Measurements from ENCODE around the gene U2AF1L4.

Gene U2AF1L4

DNA sequence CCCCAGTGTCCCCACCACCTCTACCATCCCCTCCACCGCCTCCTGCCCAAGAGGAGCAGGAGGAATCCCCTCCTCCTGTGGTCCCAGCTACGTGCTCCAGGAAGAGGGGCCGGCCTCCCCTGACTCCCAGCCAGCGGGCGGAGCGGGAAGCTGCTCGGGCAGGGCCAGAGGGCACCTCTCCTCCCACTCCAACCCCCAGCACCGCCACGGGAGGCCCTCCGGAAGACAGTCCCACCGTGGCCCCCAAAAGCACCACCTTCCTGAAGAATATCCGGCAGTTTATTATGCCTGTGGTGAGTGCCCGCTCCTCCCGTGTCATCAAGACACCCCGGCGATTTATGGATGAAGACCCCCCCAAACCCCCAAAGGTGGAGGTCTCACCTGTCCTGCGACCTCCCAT is 24.6 kb downstream of the U2AF1L4 start:
- no peaks in the 10 kb centered on the region for H3K27me3 ChIP-seq (ENCODE audit: control insufficient read depth, insufficient read depth, low read length)
- peaks cover 15% of the 10 kb centered on the region for H3K4me1 ChIP-seq (ENCODE audit: control insufficient read depth, insufficient read depth, low read length)
- peaks cover 45% of the 10 kb centered on the region for H3K36me3 ChIP-seq (ENCODE audit: control insufficient read depth, insufficient read depth, low read length)
- no peak overlapping the region for H3K4me3 ChIP-seq (ENCODE audit: low read length)
- H3K9ac ChIP-seq (ENCODE audit: low read length): no peak overlapping the region
- no peak overlapping the region for H3K27ac ChIP-seq (ENCODE audit: low read depth, low read length)

- H3K4me3 ChIP-seq (ENCODE audit: low read length): no peak overlapping the region
- no peak overlapping the region for H3K27ac ChIP-seq (ENCODE audit: low read depth, low read length)
- no peaks in the 10 kb centered on the region for H3K27me3 ChIP-seq (ENCODE audit: control insufficient read depth, insufficient read depth, low read length)
- peaks cover 16% of the 10 kb centered on the region for H3K4me1 ChIP-seq (ENCODE audit: control insufficient read depth, insufficient read depth, low read length)
- H3K36me3 ChIP-seq (ENCODE audit: control insufficient read depth, insufficient read depth, low read length): peaks cover 40% of the 10 kb centered on the region
- no peak overlapping the region for H3K9ac ChIP-seq (ENCODE audit: low read length)
Measured at GRCh38 chr19:35720163-35720524, 25.1 kb downstream of the U2AF1L4 start.

- peaks cover 16% of the 10 kb centered on the region for H3K4me1 ChIP-seq (ENCODE audit: control insufficient read depth, insufficient read depth, low read length)
- H3K36me3 ChIP-seq (ENCODE audit: control insufficient read depth, insufficient read depth, low read length): peaks cover 35% of the 10 kb centered on the region
- no peak overlapping the region for H3K9ac ChIP-seq (ENCODE audit: low read length)
- H3K27me3 ChIP-seq (ENCODE audit: control insufficient read depth, insufficient read depth, low read length): no peaks in the 10 kb centered on the region
- no peak overlapping the region for H3K27ac ChIP-seq (ENCODE audit: low read depth, low read length)
- H3K4me3 ChIP-seq (ENCODE audit: low read length): peak overlapping the region; percentile 92
Measured at GRCh38 chr19:35719402-35720162, 25.6 kb downstream of the U2AF1L4 start.

DNA sequence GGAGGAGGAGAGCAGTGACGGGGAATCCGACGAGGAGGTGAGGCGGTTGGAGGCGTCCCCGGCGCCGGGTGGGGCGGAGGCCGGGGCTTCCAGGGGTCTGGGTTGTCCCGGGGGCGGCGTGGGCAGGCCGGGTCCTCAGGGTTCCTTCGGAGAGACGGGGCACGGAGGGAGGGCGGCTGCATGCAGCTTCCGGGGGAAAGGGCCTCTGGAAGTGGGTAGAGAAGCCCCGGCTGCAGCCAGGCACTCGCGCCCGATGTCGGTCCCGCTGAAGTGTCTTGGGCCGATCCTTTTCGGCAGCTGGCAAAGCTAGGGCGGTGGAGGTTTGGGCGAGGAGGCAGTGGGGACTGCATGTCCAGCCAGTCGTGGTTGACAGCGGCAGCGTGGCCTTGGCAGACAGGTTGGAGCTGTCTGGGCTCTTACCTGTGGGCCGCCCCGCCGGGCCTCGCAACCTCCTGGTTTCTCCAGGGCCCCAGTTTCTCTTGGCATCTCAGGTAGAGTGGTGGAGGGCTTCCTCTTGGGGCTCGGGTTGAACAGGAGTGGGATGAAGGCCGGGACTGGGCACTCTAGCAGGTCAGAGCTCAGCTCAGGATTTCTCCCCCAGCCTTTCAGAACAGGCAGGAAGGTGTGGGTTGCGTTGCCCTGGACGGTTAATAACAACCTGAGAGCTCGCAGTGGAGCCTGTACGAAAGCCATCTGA is 26.7 kb downstream of the U2AF1L4 start:
- Histone ChIP-seq H3K4me3 (ENCODE audit: low read length) (peak overlapping the region; percentile 92), H3K4me1 (ENCODE audit: control insufficient read depth, insufficient read depth, low read length) (peaks cover 16% of the 10 kb centered on the region), H3K27me3 (ENCODE audit: control insufficient read depth, insufficient read depth, low read length) (no peaks in the 10 kb centered on the region), H3K27ac (ENCODE audit: low read depth, low read length) (peak overlapping the region; percentile 68), H3K9ac (ENCODE audit: low read length) (peak overlapping the region; percentile 90), H3K36me3 (ENCODE audit: control insufficient read depth, insufficient read depth, low read length) (peaks cover 26% of the 10 kb centered on the region)

GRCh38 chr19:35717665-35718344 is 27.4 kb downstream of the U2AF1L4 start, which contains the start of gene KMT2B:
TSS of gene KMT2B (plus strand) at chr19:35718003. CDS start at chr19:35718019, 16 bp downstream.
- peak within 1 kb of the TSS; percentile 92 for H3K4me3 ChIP-seq (ENCODE audit: low read length)
- H3K4me1 ChIP-seq (ENCODE audit: control insufficient read depth, insufficient read depth, low read length): peaks cover 16% of the 10 kb centered on the region
- peak within 1 kb of the TSS; percentile 86 for H3K27ac ChIP-seq (ENCODE audit: low read depth, low read length)
- H3K27me3 ChIP-seq (ENCODE audit: control insufficient read depth, insufficient read depth, low read length): no peaks in the 10 kb centered on the region
- peaks cover 19% of the 10 kb centered on the region for H3K36me3 ChIP-seq (ENCODE audit: control insufficient read depth, insufficient read depth, low read length)
- peak within 1 kb of the TSS; percentile 90 for H3K9ac ChIP-seq (ENCODE audit: low read length)

GRCh38 chr19:35716801-35717664 is 28.2 kb downstream of the U2AF1L4 start:
- Histone ChIP-seq H3K36me3 (ENCODE audit: control insufficient read depth, insufficient read depth, low read length) (peaks cover 12% of the 10 kb centered on the region), H3K4me3 (ENCODE audit: low read length) (peak overlapping the region; percentile 90), H3K27ac (ENCODE audit: low read depth, low read length) (peak overlapping the region; percentile 86), H3K9ac (ENCODE audit: low read length) (peak overlapping the region; percentile 74), H3K4me1 (ENCODE audit: control insufficient read depth, insufficient read depth, low read length) (peaks cover 16% of the 10 kb centered on the region), H3K27me3 (ENCODE audit: control insufficient read depth, insufficient read depth, low read length) (no peaks in the 10 kb centered on the region)

DNA sequence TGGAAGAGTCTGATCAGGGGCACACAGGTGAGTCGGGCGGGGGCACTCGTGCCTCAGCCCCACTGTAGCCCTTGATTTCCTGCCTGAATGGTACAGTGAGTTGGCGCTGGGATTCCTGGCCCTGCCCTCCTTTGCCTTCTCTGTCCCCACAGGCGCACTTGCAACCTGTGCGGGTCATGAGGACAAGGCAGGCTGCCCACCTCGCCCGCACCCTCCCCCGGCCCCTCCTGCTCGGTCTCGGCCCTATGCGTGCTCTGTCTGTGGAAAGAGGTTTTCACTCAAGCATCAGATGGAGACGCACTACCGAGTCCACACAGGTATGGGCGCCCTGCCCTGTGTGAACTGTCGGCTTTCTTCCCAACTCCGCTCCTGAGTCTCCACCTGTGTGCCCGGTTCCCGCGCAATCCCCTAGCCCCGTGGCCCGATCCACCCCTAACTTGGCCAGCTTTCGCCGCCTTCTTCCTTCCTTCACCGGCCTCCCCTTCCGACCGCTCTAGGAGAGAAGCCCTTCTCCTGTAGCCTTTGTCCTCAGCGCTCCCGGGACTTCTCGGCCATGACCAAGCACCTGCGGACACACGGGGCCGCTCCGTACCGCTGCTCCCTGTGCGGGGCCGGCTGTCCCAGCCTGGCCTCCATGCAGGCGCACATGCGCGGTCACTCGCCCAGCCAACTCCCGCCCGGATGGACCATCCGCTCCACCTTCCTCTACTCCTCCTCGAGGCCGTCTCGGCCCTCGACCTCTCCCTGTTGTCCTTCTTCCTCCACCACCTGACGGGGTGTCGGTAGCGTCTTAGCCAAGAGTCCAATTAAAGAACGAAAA is 29.0 kb downstream of the U2AF1L4 start:
- H3K27ac ChIP-seq (ENCODE audit: low read depth, low read length): peak overlapping the region; percentile 86
- peak overlapping the region; percentile 74 for H3K9ac ChIP-seq (ENCODE audit: low read length)
- H3K36me3 ChIP-seq (ENCODE audit: control insufficient read depth, insufficient read depth, low read length): peaks cover 7% of the 10 kb centered on the region
- H3K4me3 ChIP-seq (ENCODE audit: low read length): peak overlapping the region; percentile 90
- peaks cover 16% of the 10 kb centered on the region for H3K4me1 ChIP-seq (ENCODE audit: control insufficient read depth, insufficient read depth, low read length)
- H3K27me3 ChIP-seq (ENCODE audit: control insufficient read depth, insufficient read depth, low read length): no peaks in the 10 kb centered on the region

- peaks cover 7% of the 10 kb centered on the region for H3K36me3 ChIP-seq (ENCODE audit: control insufficient read depth, insufficient read depth, low read length)
- H3K27me3 ChIP-seq (ENCODE audit: control insufficient read depth, insufficient read depth, low read length): no peaks in the 10 kb centered on the region
- H3K27ac ChIP-seq (ENCODE audit: low read depth, low read length): no peak overlapping the region
- H3K4me1 ChIP-seq (ENCODE audit: control insufficient read depth, insufficient read depth, low read length): peaks cover 16% of the 10 kb centered on the region
- no peak overlapping the region for H3K9ac ChIP-seq (ENCODE audit: low read length)
- peak overlapping the region; percentile 90 for H3K4me3 ChIP-seq (ENCODE audit: low read length)
Measured at GRCh38 chr19:35715355-35715809, 29.8 kb downstream of the U2AF1L4 start.

GRCh38 chr19:35714601-35715354 is 30.4 kb downstream of the U2AF1L4 start:
- Histone ChIP-seq H3K4me3 (ENCODE audit: low read length) (no peak overlapping the region), H3K9ac (ENCODE audit: low read length) (no peak overlapping the region), H3K4me1 (ENCODE audit: control insufficient read depth, insufficient read depth, low read length) (peaks cover 16% of the 10 kb centered on the region), H3K36me3 (ENCODE audit: control insufficient read depth, insufficient read depth, low read length) (peaks cover 4% of the 10 kb centered on the region), H3K27ac (ENCODE audit: low read depth, low read length) (no peak overlapping the region), H3K27me3 (ENCODE audit: control insufficient read depth, insufficient read depth, low read length) (no peaks in the 10 kb centered on the region)

DNA sequence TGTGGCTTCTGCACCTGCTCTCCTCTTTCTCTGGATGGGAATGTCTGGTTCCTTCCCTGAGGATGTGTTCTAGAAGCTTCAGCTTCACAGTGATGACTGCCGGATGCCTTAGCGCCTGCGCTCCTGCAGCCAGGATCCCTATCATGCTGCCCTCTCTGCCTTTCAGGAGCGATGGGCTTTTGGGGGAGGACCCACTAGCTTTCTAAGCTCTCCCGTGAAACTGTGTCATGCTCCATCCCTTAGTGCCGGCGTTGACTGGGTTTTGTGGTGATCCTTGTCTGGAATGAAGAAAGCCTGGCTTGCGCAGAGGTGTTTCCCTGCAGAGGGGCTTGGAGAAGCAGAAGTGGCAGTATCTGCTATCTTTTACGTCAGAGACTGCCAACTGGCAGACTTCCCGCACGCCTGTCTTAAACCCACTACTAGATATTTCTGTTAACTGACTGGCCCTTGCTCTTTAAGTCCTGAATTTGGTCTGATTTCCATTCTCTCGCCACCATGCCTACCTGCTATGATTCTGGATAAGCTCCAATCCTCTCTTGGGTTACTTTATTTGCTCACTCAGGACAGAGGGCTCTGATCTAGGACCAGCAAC is 31.2 kb downstream of the U2AF1L4 start:
- Histone ChIP-seq H3K4me3 (ENCODE audit: low read length) (no peak overlapping the region), H3K36me3 (ENCODE audit: control insufficient read depth, insufficient read depth, low read length) (no peaks in the 10 kb centered on the region), H3K9ac (ENCODE audit: low read length) (no peak overlapping the region), H3K27me3 (ENCODE audit: control insufficient read depth, insufficient read depth, low read length) (no peaks in the 10 kb centered on the region), H3K27ac (ENCODE audit: low read depth, low read length) (no peak overlapping the region), H3K4me1 (ENCODE audit: control insufficient read depth, insufficient read depth, low read length) (peaks cover 11% of the 10 kb centered on the region)

Data from rectal smooth muscle tissue (tissue), 1 donor.